Activated CD8-positive, alpha-beta memory T cell treated with anti-CD3 and anti-CD28 coated beads, Interleukin-2, amount 50 U/mL, for 24 hours (primary cell): Measurements from ENCODE around the gene TLCD1.

Source experiments
- DNase-seq: peaks from one replicate; pipeline ENCODE4 v3.0.0-alpha.2; 2020; ENCODE audit errors: extremely low read depth

TLCD1 gene, protein sequence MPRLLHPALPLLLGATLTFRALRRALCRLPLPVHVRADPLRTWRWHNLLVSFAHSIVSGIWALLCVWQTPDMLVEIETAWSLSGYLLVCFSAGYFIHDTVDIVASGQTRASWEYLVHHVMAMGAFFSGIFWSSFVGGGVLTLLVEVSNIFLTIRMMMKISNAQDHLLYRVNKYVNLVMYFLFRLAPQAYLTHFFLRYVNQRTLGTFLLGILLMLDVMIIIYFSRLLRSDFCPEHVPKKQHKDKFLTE

DNA sequence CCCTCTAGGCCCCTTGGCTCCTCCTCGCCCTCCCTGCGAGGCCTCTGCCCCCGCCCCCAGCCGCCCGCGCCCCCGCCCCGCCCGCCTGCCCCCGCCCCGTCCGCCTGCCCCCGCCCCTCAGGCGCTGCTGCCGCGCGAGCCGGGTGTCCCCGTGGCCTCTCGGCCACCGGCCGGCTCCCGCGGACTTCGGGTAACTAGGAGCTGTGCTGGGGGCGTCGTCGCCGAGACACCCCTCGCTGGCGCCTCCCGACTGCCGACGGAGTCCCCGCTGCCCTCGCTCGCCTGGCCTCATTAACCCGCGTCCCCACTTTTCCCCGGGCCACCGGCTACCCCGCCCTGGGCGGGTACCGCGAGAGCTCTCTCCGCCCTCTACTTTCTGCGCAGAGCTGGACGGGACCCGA lies at the start of gene TLCD1:
TLCD1 (minus strand) TSS at position 8 of the 401 bp plus-strand sequence. CDS start 136 bp downstream, outside the sequence.
- no peak for DNase-seq

DNA sequence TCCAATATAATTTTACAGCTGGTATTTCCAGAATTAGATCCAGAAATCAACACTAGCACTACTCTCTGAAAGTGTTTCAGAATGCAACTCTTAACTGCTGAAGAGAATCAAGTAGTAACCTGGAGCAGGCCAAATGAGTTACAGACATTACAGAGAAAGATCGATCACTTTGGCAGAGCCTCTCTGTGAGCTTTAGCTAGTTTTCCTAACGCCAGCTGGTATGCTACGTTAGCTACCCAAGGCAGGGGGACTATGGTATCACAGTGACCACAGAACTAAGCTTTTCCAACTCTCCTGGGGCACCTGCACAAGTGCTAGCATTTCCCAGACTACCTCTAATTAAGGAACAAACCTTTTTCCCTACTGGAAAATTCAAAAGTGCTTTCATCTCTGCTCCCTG lies 48.2 kb upstream of the TLCD1 start:
- no peak for DNase-seq

DNA sequence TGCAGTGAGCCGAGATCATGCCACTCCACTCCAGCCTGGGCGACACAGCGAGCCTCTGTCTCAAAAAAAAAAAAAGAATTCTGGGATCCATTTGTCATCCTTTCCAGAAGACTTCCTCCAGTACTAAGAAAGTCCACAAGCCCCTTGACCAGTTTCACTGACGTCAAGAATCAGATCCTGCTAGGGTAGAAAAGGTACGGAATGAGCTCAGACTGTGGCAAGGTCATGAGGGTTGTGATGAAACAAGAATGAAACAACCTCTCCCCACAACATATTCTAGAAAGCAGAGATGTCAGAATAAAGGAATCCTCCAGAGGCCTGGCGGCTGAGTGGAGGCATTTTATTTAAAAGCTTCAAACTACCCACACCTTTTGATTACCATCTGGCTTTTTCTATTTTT lies 47.7 kb upstream of the TLCD1 start:
- no peak for DNase-seq

DNA sequence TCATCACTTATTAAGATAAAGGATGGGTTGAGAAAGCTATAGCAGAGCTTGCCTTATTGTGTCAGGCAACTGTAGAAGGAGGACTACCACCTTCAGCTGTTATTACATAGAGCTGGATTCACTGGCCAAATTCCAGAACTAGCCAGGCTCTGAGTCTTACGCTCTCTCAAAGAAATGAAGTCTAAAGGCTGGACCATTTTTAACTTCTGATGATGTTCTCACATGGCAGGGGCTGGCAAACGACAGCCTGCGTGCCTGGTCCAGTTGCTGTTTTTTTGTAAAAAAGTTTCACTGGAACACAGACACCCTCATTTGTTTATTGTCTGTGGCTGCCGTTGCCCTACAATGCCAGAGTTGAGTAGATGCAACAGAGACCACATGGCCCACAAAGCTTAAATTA lies 39.0 kb upstream of the TLCD1 start:
- DNase-seq: no peak

DNA sequence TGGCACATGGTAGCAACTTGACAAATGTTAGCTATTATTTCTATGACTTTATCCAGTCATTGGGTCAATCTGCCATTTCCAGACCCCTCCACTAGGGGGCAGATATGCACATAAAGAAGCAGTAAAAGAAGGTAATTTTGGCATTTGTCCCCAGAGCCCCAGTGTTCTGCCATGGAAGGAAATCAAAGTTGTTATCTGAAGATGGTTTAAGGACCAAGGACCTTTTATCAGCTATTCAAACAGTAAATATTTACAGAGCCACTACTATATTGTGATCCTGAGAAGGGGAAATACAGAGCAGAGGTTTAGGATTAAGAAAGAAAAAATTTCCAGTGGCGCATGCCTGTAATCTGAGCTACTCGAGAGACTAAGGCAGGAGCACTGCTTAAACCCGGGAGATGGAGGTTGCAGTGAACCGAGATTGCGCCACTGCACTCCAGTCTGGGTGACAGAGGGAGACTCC lies 37.8 kb upstream of the TLCD1 start:
- DNase-seq: peak; percentile 68

DNA sequence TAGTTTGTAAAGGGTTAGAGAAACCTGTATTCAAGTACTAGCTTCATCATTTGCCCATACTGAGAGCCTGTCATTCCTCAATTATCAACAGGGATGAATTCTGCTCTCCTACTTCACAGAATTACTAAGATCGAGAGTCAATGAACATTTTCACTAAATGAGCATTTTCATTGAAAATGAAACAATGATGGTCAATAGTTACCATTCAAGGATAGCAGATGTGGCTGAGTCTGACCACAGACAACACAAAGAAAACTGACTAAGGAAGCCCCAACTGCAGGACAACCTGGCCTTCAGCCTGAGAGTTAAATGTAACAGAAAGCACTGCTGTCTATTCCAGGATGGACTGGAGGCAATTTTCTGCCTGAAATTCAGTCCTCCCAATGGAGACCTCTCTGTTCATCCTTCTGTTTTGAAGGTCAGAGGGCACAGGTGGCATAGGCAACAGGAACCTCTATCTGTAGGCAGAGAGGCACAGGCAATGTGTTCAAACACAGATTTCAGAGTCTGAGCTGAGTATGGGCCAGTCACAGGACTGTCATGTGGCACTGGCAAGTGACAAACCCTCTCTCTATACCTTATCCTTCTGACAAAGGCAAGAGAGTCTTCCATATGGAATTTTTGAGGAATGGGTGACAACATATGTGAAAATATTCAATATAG lies 37.2 kb upstream of the TLCD1 start:
- no peak for DNase-seq

DNA sequence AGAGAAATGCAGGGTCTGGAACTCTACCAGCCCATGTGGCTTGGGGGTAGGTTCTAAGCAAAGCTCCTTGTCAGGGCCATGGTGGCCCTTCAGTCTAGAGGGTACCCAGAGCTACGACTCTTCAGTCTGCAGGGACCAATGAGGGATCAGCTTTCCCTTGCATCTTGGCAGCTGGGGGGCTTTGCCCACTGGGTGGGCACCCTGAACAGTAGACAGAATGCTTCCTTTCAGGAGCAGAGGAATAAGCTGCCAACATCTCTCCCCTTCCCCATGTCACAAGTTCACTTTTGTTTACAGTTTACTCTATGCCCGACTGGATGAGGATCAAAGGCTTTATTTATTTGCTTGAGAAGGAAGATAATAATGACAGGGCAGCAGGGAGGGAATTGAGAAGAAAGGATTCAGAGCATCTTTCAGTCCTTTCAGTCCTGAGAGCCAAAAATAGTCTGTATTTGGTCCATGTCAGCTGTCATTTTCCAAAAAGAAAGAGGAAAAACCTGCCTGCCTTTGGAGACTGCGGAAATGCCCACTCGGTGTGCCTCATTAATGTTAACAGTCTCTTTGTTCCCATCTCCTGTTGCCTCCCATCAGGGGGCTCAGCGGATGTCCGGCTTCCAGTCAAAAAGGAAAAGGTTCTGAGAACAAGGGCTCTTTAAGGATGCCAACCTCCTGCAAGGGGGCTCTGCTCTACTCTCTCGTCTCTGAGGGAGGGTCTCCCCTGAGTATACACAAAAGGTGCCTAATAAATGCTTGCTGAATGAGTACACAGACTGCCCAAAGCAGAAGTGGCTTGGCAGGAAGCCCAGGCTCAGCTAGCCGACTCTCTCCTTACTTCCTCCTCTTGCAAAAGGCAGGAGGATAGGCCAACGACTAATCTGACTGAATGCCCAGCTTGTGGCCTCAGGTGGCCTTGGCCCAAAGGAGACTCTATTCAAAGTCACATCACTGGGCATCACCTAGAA lies 34.8 kb upstream of the TLCD1 start:
- no peak for DNase-seq

DNA sequence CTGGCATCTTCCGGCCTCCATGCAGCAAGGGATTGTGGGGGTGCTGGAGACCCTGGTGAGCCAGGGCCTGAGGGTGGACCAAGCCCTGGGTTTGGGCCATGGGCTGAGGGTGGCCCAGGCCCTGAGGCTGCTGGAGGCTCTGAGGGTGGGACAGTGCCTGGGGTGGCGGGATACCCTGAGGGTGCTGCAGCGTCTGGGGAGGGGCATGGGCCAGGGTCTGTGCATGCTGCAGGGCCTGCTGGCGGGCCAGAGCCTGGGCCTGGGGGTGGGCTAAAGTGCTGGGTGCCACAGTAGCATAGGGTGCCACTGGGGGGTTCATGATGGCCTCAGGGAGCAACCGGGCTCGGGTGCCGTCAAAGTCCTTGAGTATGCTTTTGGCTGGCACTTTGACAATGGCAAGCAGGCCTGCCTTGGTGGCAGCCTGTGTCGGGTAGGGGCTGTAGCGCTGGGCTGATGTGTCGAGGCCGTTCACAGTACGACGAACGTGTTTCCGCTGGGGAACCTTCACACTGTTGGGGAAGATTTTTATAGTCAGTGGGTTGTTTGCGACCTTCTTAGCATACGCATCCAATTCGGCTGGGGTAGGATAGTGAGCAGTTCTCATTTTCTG lies 33.3 kb upstream of the TLCD1 start:
- no peak for DNase-seq

DNA sequence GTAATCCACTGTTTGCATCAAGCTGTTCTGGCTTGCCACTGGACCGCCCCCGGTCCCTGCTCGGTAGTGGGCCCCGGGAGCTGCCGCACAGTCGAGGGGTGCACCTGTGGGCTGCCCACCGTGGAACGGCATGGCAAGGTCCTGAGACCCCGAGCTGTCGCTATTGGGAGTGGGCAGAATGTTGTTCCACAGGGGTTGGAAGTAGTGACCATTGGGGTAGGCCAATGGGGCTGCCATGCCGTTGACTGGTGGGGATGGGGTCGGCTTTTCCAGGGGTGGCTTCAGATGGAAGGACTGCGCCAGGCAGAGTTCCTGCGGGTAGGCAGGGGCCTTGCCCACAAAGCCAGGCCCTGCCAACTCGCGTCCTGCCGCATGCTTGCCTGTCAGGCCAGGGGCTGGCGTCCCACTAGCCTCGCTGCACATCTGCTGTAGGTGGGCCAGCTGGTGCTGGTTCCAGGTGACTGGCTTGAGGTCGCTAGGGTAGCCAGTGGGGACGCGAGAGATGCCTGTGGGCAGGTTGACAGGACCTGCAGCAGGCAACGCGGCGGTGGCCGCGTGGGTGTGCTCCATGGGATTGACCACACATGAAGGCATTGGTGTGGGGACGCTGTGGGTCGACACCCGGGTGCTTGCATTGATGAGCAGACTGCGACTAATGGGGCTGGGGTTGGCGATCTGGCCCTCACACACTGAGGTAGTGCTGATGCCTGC lies 32.5 kb upstream of the TLCD1 start:
- DNase-seq: no peak

DNA sequence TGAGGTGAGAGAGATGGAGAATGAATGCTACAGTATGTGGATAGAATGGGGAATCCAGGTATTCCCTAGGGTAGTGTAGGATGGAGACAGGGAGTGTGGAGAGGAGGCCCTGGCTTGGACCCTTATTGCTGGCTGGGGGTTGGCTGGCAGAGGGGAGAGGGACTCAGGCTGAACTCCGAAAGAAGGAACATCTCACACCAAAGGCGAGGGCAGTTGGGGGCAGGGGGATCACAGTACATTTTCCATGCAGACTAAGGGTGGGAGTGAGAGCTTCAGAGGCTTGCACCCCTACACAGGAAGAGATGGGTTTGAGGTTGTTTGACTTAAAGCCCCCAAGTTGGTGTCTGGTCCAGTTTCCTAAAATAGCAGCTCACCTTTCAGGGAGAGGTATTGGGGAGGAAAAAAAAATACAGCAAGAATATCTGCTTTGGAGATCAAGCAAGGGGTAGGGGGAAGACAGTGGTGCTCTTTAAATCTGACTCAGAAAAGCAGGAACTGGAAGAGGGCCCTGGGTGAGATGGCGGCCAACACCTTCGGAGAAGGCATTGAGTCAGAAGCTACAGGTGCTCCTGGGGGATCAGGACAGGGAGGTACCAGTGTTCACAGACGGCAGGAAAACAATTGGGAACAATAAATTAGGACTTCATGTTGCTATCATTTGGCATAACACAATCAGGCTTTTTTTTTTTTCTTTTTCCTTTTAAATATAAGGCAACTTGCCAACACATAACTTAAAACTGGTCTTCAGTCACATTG lies 30.2 kb upstream of the TLCD1 start:
- no peak for DNase-seq

DNA sequence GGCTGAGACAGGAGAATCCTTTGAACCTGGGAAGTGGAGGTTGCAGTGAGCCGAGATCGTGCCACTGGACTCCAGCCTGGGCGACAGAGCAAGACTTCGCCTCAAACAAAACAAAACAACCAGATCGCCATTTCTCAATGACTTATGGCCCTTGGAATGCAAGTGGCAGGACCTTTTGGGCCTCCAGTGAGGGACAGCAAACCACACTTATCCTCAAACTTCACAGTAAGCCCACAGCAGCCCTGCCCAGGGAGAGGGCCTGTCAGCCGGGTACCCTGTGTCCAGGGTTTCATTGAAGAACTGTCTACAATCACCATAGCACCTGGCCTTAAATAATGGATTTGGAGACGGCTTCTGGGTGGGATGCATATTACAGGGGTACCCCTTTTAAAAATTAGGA lies 29.5 kb upstream of the TLCD1 start:
- no peak for DNase-seq

DNA sequence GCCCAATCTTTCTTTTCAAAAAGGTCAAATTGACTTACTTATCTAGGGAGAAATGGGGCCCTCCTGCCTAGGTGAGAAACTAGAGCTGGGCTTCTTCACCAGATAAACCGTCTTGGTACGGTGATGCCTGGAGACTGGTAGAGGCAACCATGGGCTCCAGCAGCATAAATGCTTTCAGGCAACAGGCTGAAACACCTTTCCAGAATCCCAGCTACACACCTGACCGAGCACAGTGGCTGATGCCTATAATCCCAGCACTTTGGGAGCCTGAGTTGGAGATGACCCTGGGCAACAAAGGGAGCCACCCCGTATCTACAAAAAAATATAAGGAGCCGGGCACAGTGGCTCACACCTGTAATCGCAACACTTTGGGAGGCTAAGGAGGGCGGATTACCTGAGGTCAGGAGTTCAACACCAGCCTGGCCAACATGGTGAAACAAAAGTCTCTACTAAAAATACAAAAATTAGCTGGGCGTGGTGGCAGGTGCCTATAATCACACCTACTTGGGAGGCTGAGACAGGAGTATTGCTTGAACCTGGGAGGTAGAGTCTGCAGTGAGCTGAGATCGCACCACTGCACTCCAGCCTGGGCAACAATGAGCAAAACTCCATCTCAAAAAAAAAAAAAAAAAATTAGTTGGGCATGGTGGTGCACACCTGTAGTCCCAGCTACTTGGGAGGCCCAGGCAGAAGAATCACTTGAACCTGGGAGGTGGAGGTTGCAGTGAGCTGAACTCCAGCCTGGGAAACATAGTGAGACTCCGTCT lies 25.8 kb upstream of the TLCD1 start:
- no peak for DNase-seq

DNA sequence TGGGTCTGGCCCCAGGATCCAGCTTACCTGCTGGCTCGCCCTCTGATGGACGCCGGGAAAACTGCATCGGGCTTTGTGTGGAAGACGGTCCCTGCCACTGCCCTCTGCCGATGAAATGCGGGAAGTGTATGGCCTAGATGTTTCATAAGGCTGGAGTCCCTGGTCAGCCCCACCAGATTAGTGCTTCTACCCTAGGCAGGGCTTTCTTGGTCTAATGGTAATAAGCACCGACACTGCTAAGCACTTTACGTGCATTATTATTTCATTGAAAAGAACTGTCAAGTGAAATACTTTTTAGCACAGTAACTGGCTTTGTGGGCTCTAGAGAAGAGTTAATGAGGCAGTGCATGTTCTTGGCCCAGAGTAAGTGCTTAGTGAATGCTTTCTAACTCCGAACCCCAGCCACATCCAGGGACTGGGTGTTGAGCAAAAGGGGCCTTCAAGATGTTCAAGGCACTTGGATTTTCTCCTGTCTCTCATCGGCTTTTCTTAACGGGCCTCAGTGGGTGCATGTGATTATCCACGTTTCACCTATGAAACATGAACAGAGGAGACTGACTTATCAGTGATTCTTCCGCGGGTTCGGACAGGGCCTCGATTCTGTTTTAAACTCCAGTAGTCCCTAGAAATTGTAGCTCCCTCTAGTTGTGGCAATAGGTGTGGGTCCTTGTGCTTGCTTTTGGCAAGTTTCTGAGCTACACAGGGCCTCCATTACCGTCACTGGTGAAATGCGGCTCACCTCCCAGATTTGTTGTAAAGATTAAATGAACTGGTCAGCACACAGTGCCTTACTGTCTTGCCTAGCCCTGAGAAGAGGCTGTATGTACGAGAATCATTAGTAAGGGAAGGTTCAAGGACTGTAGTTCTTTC lies 24.4 kb upstream of the TLCD1 start:
- peak; percentile 75 for DNase-seq

DNA sequence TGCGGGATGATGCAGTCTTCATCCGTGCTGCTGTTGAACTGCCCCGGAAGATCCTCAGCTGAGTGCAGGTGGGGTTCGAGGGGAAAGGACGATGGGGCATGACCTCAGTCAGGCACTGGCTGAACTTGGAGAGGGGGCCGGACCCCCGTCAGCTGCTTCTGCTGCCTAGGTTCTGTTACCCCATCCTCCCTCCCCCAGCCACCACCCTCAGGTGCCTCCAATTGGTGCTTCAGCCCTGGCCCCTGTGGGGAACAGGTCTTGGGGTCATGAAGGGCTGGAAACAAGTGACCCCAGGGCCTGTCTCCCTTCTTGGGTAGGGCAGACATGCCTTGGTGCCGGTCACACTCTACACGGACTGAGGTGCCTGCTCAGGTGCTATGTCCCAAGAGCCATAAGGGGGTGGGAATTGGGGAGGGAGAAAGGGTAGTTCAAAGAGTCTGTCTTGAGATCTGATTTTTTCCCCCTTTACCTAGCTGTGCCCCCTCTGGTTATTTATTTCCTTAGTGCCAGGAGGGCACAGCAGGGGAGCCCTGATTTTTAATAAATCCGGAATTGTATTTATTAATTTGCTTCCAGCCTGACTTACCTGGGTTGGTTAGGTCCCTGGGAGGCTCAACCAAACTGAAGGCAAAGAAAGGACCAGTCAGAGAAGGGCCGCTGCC lies 23.6 kb upstream of the TLCD1 start:
- DNase-seq: no peak

DNA sequence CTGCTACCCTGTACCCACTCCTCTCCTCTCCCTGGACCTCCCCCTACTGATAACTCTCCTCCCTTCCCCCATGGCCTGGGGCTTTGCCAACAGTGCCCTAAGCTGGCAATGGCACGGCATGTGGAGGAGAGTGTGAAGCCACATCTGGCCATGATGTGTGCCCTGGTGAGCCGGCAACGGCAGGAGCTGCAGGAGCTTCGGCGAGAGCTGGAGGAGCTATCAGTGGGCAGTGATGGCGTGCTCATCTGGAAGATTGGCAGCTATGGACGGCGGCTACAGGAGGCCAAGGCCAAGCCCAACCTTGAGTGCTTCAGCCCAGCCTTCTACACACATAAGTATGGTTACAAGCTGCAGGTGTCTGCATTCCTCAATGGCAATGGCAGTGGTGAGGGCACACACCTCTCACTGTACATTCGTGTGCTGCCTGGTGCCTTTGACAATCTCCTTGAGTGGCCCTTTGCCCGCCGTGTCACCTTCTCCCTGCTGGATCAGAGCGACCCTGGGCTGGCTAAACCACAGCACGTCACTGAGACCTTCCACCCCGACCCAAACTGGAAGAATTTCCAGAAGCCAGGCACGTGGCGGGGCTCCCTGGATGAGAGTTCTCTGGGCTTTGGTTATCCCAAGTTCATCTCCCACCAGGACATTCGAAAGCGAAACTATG lies 23.0 kb upstream of the TLCD1 start:
- no peak for DNase-seq

DNA sequence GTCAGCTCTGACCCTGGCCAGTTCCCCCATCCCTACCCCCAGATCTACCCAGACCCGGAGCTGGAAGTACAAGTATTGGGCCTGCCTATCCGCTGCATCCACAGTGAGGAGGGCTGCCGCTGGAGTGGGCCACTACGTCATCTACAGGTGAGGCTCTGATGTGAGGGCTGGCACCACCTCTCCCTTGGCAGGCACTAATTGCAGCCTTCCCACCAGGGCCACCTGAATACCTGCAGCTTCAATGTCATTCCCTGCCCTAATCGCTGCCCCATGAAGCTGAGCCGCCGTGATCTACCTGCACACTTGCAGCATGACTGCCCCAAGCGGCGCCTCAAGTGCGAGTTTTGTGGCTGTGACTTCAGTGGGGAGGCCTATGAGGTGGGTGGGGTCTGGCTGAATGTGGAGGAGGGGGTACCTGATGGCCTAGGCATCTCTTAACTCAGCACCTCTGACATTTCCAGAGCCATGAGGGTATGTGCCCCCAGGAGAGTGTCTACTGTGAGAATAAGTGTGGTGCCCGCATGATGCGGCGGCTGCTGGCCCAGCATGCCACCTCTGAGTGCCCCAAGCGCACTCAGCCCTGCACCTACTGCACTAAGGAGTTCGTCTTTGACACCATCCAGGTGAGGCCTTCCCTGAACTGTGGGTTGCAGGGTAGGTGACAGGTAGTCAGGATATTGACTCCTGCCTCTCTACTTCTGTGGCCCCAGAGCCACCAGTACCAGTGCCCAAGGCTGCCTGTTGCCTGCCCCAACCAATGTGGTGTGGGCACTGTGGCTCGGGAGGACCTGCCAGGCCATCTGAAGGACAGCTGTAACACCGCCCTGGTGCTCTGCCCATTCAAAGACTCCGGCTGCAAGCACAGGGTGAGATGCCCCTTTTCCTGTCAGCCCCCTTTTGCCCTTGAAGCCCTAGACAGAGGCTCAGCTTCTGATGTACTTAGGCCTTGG lies 22.0 kb upstream of the TLCD1 start:
- DNase-seq: no peak
